ENCODE data around the gene CDK18. TPM values are rescaled to one million over a fixed set of nuclear protein-coding genes. Genes with fewer than 3 reads are reported as not detected.

Gene CDK18
- total RNA-seq, 1 experiment from 2014 or later = 38.5 TPM

DNA sequence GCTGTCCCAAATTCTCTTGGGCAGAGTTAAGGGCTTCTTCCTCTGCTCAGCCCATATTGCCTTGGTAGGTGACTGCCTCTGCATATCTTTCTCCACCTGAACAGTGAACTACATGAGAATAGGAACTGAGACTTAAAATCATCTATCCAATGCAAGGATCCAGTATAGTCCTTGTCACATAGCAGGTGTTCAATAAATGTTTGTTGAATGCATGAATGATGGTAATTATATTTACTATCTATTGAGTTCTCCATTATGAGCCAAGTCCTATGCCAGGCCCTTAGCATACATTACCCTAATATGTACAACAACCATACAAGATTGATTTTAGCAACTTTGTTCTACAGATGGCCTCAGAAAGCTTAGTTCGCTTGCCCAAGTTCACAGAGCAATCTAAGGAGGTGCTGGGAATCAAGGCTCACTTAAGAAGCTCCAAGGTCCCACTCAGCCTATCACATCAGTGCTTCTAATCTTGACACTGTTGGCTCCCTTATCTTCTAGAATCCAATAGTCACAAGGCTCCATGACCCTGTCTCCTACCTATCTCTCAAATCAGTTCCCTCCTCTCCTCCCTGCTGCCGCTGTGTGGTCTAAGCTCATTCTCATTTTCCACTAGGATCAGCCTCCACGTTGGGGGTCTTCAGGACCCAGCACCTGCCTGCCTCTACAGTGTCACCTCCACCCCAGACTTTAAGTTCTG is 2.2 kb upstream of the CDK18 start:
- no peak overlapping the region for H4K5ac ChIP-seq (ENCODE audit: insufficient read length, low read depth, low read length)
- no peak overlapping the region for H3T11ph ChIP-seq (ENCODE audit: low read length)
- H4K8ac ChIP-seq (replicated peaks; ENCODE audit: insufficient read length, low read depth, low read length) = no peak overlapping the region
- no peaks in the 10 kb centered on the region for H3K9me3 Mint-ChIP-seq
- H3K27ac Mint-ChIP-seq = peak overlapping the region in 1 of 3 experiments; percentile 21; a peak in 1 of 7 replicates
- no peaks in the 10 kb centered on the region for H3K79me1 ChIP-seq (ENCODE audit: insufficient read depth, low read depth, low read length, poor library complexity, severe bottlenecking)
- H3K4ac ChIP-seq (ENCODE audit: low read depth, low read length) = no peak overlapping the region
- no peak overlapping the region for H3K27ac ChIP-seq (ENCODE audit: insufficient read length, low read depth, low read length)
- no peak overlapping the region for H3K9ac ChIP-seq (ENCODE audit: extremely low read depth, insufficient read length, low read length)
- no peaks in the 10 kb centered on the region for H3K27me3 ChIP-seq (ENCODE audit: insufficient read depth, low read length)
- TF ChIP-seq, protein P1, sequence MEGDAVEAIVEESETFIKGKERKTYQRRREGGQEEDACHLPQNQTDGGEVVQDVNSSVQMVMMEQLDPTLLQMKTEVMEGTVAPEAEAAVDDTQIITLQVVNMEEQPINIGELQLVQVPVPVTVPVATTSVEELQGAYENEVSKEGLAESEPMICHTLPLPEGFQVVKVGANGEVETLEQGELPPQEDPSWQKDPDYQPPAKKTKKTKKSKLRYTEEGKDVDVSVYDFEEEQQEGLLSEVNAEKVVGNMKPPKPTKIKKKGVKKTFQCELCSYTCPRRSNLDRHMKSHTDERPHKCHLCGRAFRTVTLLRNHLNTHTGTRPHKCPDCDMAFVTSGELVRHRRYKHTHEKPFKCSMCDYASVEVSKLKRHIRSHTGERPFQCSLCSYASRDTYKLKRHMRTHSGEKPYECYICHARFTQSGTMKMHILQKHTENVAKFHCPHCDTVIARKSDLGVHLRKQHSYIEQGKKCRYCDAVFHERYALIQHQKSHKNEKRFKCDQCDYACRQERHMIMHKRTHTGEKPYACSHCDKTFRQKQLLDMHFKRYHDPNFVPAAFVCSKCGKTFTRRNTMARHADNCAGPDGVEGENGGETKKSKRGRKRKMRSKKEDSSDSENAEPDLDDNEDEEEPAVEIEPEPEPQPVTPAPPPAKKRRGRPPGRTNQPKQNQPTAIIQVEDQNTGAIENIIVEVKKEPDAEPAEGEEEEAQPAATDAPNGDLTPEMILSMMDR (conservative IDR thresholded peaks at IDR 0.05) = no peak
- peaks cover 9% of the 10 kb centered on the region; the same call in 1 of the 2 replicates for H3K4me1 ChIP-seq (ENCODE audit: insufficient read depth, low read length)
- no peak overlapping the region for H2BK15ac ChIP-seq (ENCODE audit: low read depth, low read length)
- no peak overlapping the region for H3K23ac ChIP-seq (ENCODE audit: insufficient read length, low read depth, low read length)
- no peak overlapping the region for H3K4me2 ChIP-seq (ENCODE audit: insufficient read depth, insufficient read length, low read length)
- H2BK20ac ChIP-seq (ENCODE audit: low read depth, low read length, poor library complexity, severe bottlenecking) = no peak overlapping the region
- H4K20me1 ChIP-seq (ENCODE audit: control insufficient read depth, insufficient read depth, insufficient read length) = no peaks in the 10 kb centered on the region
- peaks cover 5 to 11% (median 7%) of the 10 kb centered on the region in 3 experiments; a peak in 6 of 7 replicates for H3K36me3 Mint-ChIP-seq (ENCODE audit: insufficient read depth in 1 of 3, low read depth in 3 of 3)
- no peak overlapping the region for H4K91ac ChIP-seq (ENCODE audit: insufficient read length, low read depth, low read length)
- H3K79me2 ChIP-seq (ENCODE audit: insufficient read depth, low read length) = peaks cover 5% of the 10 kb centered on the region; the same call in 1 of the 2 replicates
- no peak overlapping the region for H3K18ac ChIP-seq (ENCODE audit: insufficient read length, low read depth, low read length)
- no peak overlapping the region for H2BK120ac ChIP-seq (ENCODE audit: low read depth, low read length, poor library complexity, severe bottlenecking)
- no CpG with 5 or more reads among the region's 3 CpGs for WGBS (ENCODE audit: extremely low coverage, insufficient read length, low lambda C conversion rate)
- H3K56ac ChIP-seq (ENCODE audit: insufficient read length, low read depth, low read length) = no peak overlapping the region
- peaks cover 17% of the 10 kb centered on the region for H3K27me3 Mint-ChIP-seq (ENCODE audit: low read depth)
- no peak overlapping the region for H2AK5ac ChIP-seq (ENCODE audit: insufficient read length, low read length)
- H3K9me3 ChIP-seq (ENCODE audit: control insufficient read depth, low read depth, low read length) = no peaks in the 10 kb centered on the region
- no peak overlapping the region for H2AFZ ChIP-seq (ENCODE audit: low read length)
- DNase-seq = no peak
- peaks cover 51 to 57% of the 10 kb centered on the region in 2 experiments for H3K4me1 Mint-ChIP-seq
- H3K23me2 ChIP-seq (ENCODE audit: insufficient read length, low read depth, low read length, poor library complexity, severe bottlenecking) = peaks cover 9% of the 10 kb centered on the region
- H2BK12ac ChIP-seq (ENCODE audit: insufficient read length, low read depth, low read length) = no peak overlapping the region
- no peak overlapping the region for H3K14ac ChIP-seq (ENCODE audit: insufficient read depth, low read length)
- no peak overlapping the region for H2BK5ac ChIP-seq (ENCODE audit: insufficient read length, low read length)
- H3K4me3 Mint-ChIP-seq = no peak overlapping the region
